Naive B cell (primary cell): ENCODE results near the gene ARFGAP3. TPM values are rescaled to one million over a fixed set of nuclear protein-coding genes. Genes with fewer than 3 reads are reported as not detected.

Source experiments
- ATAC-seq, 2 donors: fragments of 150-1000 bp; cut with Tn5 transposase; 2 replicates each; pipeline ENCODE4 v1.10.0; 2021; ENCODE audit warnings: low read depth in 2 of 2, mild to moderate bottlenecking in 2 of 2, moderate library complexity in 2 of 2
- DNase-seq: peaks from one replicate; pipeline ENCODE4 v3.0.0; 2022
- H3K27ac Mint-ChIP-seq, 6 donors: one replicate each; pipeline ENCODE4 v1.8.0; 2020 to 2022; ENCODE audit warnings: mild to moderate bottlenecking in 6 of 6, mixed read lengths in 6 of 6, moderate library complexity in 5 of 6, inconsistent platforms in 2 of 6
- H3K27me3 Mint-ChIP-seq, 3 donors: one replicate each; pipeline ENCODE4 v1.8.0; 2021 to 2022; ENCODE audit warnings: mixed read lengths in 3 of 3, mild to moderate bottlenecking in 1 of 3
- H3K36me3 Mint-ChIP-seq, 2 donors: one replicate each; pipeline ENCODE4 v1.8.0; 2020 to 2022; ENCODE audit warnings: mixed read lengths in 2 of 2, inconsistent platforms in 1 of 2, mild to moderate bottlenecking in 1 of 2
- H3K4me1 Mint-ChIP-seq, 3 donors: one replicate each; pipeline ENCODE4 v1.8.0; 2020 to 2022; ENCODE audit warnings: mixed read lengths in 3 of 3, inconsistent platforms in 1 of 3, mild to moderate bottlenecking in 1 of 3, moderate library complexity in 1 of 3
- H3K4me3 Mint-ChIP-seq, 8 donors: one replicate each; pipeline ENCODE4 v1.8.0; 2020 to 2022; ENCODE audit warnings: mild to moderate bottlenecking in 8 of 8, mixed read lengths in 8 of 8, moderate library complexity in 8 of 8, inconsistent platforms in 2 of 8
- H3K9me3 Mint-ChIP-seq, 7 donors: one replicate each; pipeline ENCODE4 v1.8.0; 2020 to 2022; ENCODE audit warnings: mixed read lengths in 7 of 7, mild to moderate bottlenecking in 5 of 7, inconsistent platforms in 2 of 7, moderate library complexity in 1 of 7
- polyA plus RNA-seq, 6 donors: library from polyadenylated mRNA; unstranded; fragments of 300-500 nt; fragmentation: Illumina TruSeq; gene quantifications; one replicate each; pipeline ENCODE4 v1.2.3, GENCODE V29; 2021; ENCODE audit warnings: low read depth in 6 of 6

ARFGAP3 gene
- polyA plus RNA-seq, 6 donors from 2014 or later, result 24.2 to 48.6 (median 35.3) TPM

DNA sequence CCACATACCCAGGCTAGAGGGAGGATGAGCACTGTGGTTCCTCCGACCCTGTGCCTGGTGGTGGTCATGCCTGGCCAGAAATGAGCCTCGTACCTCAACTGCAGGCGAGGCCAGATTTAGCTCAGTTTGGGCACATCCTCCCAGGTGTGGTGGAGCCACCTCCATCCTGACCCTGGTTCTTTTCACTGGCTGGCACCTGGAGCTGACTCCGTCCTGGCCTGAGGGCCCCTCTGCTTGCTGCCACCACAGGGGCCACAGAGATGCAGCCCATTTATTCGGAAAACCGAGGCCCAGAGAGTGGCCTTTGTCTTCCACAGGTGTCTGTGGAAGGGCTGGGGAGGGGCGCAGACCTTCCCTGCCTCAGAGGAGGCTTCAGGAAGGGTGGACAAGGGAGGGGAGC lies 9.0 kb upstream of the ARFGAP3 start:
- no peak for ATAC-seq
- H3K9me3 Mint-ChIP-seq, result peaks cover 3 to 14% (median 7%) of the 10 kb centered on the region in 7 donors
- H3K27ac Mint-ChIP-seq, result peak overlapping the region in 1 of 6 donors; percentile 10
- peaks cover 5 to 14% of the 10 kb centered on the region in 2 donors for H3K36me3 Mint-ChIP-seq
- DNase-seq, result no peak
- no peak overlapping the region for H3K4me3 Mint-ChIP-seq
- peaks cover 15 to 45% (median 29%) of the 10 kb centered on the region in 3 donors for H3K4me1 Mint-ChIP-seq
- no peaks in the 10 kb centered on the region for H3K27me3 Mint-ChIP-seq

DNA sequence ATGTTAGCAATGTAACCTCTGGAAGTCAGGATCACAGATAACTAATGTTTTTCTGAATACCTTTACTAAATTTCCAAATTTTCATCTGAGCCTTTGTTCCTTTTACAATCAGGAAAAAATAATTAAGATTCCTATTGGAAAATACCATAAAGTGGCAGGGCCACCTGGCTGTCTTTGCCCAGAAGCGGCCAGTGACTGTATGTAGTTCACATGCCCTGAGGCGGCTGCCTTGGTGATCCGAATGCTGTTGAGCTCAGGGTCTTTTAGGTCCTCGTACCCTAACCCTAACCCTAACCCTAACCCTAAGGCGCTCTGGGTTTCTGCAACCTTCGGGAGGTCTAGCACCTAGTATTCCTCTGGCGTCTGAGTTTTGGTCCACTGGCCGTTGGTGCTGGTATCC lies 8.5 kb upstream of the ARFGAP3 start:
- H3K4me3 Mint-ChIP-seq, result no peak overlapping the region
- H3K27ac Mint-ChIP-seq, result peak overlapping the region in 1 of 6 donors; percentile 10
- peaks cover 20 to 51% (median 35%) of the 10 kb centered on the region in 3 donors for H3K4me1 Mint-ChIP-seq
- peaks cover 3 to 14% (median 7%) of the 10 kb centered on the region in 7 donors for H3K9me3 Mint-ChIP-seq
- H3K27me3 Mint-ChIP-seq, result no peaks in the 10 kb centered on the region
- ATAC-seq, result no peak
- DNase-seq, result no peak
- H3K36me3 Mint-ChIP-seq, result peaks cover 5 to 14% of the 10 kb centered on the region in 2 donors

DNA sequence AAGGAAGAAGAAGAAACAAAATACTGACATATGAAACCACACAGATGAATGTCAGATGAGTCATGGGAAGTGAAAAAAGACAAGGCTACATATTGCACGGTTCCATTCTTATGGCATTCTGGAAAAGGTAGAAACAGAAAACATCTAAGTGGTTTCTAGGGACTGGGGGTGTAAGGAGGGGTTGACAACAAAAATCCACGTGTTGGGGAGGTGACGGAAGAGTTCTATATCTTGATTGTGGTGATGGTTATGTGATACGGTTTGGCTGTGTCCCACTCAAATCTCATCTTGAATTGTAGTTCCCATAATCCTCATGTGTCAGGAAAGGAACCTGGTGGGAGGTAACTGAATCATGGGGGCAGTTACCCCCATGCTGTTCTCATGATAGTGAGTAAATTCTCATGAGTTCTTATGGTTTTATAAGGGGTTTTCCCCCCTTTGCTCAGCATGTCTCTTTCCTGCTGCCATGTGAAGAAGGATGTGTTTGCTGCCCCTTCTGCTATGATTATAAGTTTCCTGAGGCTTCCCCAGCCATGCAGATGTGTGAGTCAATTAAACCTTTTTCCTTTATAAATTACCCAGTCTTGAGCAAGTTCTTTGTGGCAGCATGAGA lies 6.4 kb upstream of the ARFGAP3 start:
- peak; percentile 47 for DNase-seq
- Mint-ChIP-seq H3K36me3 (peaks cover 5 to 14% of the 10 kb centered on the region in 2 donors), H3K4me1 (peaks cover 23 to 67% (median 42%) of the 10 kb centered on the region in 3 donors), H3K4me3 (peak overlapping the region in 7 of 8 donors; percentile 1 to 69 (median 45)), H3K27ac (peak overlapping the region; percentile 39 to 97 (median 80)), H3K9me3 (peaks cover 3 to 14% (median 7%) of the 10 kb centered on the region in 7 donors), H3K27me3 (no peaks in the 10 kb centered on the region)
- ATAC-seq, result peak; percentile 59 to 67

DNA sequence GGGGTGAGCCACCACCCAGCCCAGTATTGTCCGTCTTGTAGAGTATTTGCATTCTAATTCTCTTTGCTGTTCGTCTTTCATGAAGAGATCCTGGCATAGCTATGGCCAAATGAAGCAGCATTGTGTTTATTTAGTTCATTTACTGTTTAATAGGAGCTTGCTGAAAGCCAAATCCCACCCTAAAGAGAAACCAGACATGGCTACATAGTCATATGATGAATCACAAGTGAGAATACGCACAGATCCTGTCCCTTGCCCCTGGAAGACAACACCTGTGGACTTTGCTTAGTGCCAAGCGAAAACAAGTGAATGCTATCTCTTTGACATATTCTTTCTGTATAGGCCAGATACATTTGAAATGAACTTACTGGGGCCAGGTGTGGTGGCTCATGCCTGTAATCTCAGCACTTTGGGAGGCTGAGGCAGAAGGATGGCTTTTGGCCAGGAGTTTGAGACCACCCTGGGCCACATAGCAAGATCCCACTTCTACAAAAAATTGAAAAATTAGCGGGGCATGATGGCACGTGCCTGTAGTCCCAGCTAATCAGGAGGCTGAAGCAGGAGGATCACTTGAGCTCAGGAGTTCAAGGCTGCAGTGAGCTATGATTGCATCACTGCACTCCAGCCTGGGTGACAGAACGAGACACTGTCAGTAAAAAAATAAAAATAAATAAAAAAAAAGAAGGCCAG lies 5.1 kb upstream of the ARFGAP3 start:
- DNase-seq, result no peak
- peak overlapping the region in 1 of 6 donors; percentile 42 for H3K27ac Mint-ChIP-seq
- peaks cover 5 to 14% of the 10 kb centered on the region in 2 donors for H3K36me3 Mint-ChIP-seq
- H3K4me3 Mint-ChIP-seq, result peak overlapping the region in 3 of 8 donors; percentile 20 to 63 (median 51)
- H3K9me3 Mint-ChIP-seq, result peaks cover 3 to 14% (median 7%) of the 10 kb centered on the region in 7 donors
- H3K4me1 Mint-ChIP-seq, result peaks cover 18 to 69% (median 35%) of the 10 kb centered on the region in 3 donors
- ATAC-seq, result no peak
- no peaks in the 10 kb centered on the region for H3K27me3 Mint-ChIP-seq

DNA sequence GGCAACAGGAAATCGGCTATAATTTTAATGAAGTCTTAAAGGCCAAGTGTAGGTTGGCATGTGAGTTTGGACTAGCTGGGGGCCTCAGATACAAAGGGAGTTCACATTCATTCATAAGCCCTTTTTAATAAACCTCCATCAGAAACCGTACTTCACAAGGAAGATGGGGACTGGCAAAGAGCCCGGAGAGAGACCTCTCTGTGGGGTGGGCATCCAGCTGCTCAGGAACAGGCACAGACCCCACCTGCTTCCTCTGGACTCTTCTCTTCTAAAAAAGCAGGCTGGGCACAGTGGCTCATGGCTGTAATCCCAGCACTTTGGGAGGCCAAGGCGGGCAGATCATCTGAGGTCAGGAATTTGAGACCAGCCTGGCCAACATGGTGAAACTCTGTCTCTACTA lies 3.9 kb upstream of the ARFGAP3 start:
- DNase-seq (no peak), ATAC-seq (no peak)
- H3K4me3 Mint-ChIP-seq, result peak overlapping the region in 4 of 8 donors; percentile 37 to 75 (median 60)
- peak overlapping the region in 4 of 6 donors; percentile 3 to 94 (median 32) for H3K27ac Mint-ChIP-seq
- H3K36me3 Mint-ChIP-seq, result peaks cover 5 to 14% of the 10 kb centered on the region in 2 donors
- H3K27me3 Mint-ChIP-seq, result no peaks in the 10 kb centered on the region
- peaks cover 21 to 73% (median 35%) of the 10 kb centered on the region in 3 donors for H3K4me1 Mint-ChIP-seq
- peaks cover 3 to 14% (median 7%) of the 10 kb centered on the region in 7 donors for H3K9me3 Mint-ChIP-seq

DNA sequence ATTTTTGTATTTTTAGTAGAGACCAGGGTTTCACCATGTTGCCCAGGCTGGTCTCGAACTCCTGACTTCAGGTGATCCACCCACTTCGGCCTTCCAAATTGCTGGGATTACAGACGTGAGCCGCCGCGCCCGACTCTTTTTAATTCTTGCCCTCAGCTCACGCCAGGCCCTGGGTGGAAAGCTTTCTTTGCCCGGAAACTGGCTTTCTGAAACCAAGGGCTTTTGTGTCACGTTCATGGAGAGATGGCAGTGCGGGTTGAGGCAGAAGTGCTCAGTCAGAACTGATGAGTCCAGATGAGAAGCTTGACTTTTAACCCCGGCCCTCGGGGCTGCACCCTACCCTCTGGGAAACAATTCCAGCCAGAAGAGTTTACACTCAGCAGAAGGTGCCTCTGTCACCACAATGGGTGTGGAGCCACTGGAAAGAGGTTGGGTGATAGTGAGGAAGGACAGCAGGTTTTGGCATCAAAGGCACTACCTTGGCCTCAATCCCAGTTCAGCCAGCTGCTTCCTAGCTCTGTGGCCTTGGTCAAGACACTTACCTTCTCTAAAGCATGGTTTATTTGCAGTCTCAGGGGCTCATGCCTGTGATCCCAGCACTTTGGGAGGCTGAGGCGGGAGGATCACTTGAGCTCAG lies 890 bp upstream of the ARFGAP3 start:
- Mint-ChIP-seq H3K4me1 (peaks cover 10 to 53% (median 22%) of the 10 kb centered on the region in 3 donors), H3K27me3 (no peaks in the 10 kb centered on the region), H3K27ac (peak overlapping the region in 3 of 6 donors; percentile 41 to 89 (median 59)), H3K36me3 (peaks cover 0 to under 1% of the 10 kb centered on the region in 2 donors), H3K9me3 (no peaks in the 10 kb centered on the region), H3K4me3 (peak overlapping the region; percentile 71 to 92 (median 84))
- no peak for ATAC-seq
- DNase-seq, result no peak

DNA sequence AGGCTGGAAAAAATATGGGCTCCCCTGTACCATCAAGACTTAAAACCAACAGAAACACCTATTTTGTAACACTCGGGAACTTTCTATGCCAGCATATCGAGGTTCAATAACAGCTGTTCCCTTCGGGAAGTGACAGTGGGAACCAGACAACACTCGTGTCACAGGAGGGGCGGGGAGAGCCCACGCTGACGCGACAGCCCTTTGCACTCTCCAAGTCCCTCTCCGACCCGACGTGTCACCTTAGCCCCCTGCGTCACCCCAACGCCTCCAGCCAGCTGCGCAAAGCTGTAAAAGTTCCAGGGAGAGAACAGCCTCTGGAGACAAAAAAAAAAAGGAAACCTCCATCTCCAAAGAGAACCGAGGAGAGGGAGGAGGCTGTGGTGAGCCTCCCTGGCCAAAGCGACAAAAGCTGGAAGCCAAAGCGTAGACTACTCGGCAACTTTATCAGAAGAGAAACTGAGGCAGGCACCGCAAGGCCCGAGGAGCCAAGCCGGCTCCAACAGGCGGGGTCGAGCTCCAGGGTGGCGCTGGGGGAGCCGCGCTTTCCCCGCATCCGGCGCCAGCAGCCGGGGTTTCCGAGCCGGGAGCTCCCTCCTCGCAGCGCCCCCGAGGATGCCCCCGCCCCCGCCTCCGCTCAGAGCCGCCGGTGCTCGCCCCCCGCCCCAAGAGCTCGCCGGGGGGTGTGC lies 751 bp downstream of the ARFGAP3 start:
- peak; percentile 28 to 33 for ATAC-seq
- Mint-ChIP-seq H3K27me3 (no peaks in the 10 kb centered on the region), H3K36me3 (no peaks in the 10 kb centered on the region), H3K4me3 (peak overlapping the region; percentile 86 to 96 (median 91)), H3K4me1 (peaks cover 10 to 48% (median 15%) of the 10 kb centered on the region in 3 donors), H3K9me3 (no peaks in the 10 kb centered on the region), H3K27ac (peak overlapping the region; percentile 81 to 96 (median 94))
- peak; percentile 25 for DNase-seq

DNA sequence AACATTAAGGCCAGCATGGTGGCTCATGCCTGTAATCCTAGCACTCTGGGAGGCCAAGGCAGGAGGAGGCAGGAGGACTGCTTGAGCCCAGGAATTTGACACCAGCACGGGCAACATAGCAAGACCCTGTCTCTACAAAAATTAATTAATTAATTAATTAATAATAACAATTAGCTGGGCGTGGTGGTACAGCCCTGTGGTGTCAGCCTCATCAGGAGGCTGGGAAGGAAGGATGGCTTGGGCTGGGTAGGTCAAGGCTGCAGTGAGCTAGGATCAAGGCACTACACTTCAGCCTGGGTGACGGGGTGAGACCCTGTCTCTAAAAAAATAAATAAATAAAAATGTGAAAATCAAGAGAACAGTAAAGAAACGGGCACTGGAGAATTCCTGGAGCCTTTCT lies 1.4 kb downstream of the ARFGAP3 start:
- Mint-ChIP-seq H3K4me1 (peaks cover 7 to 47% (median 9%) of the 10 kb centered on the region in 3 donors), H3K4me3 (peak overlapping the region; percentile 44 to 96 (median 91)), H3K36me3 (no peaks in the 10 kb centered on the region), H3K9me3 (no peaks in the 10 kb centered on the region), H3K27me3 (no peaks in the 10 kb centered on the region), H3K27ac (peak overlapping the region in 4 of 6 donors; percentile 92 to 96 (median 95))
- DNase-seq (no peak), ATAC-seq (no peak)

DNA sequence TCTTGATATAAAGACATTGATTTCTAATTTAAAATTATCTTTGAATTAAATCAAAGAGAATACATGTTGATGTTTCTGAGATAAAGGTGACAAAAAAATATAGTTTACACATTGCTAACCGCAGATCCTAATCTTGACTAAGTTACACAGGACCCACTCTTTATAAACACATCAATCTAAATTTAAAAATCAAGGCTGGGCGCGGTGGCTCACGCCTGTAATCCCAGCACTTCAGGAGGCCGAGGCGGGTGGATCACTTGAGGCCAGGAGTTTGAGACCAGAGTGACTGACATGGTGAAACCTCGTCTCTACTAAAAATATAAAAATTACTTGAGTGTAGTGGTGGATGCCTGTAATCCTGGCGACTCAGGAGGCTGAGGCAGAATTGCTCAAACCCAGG lies 1.9 kb downstream of the ARFGAP3 start:
- no peaks in the 10 kb centered on the region for H3K9me3 Mint-ChIP-seq
- H3K27ac Mint-ChIP-seq, result peak overlapping the region in 5 of 6 donors; percentile 11 to 74 (median 33)
- peaks cover 3 to 44% (median 4%) of the 10 kb centered on the region in 3 donors for H3K4me1 Mint-ChIP-seq
- ATAC-seq (no peak), DNase-seq (no peak)
- H3K4me3 Mint-ChIP-seq, result peak overlapping the region; percentile 37 to 84 (median 60)
- H3K27me3 Mint-ChIP-seq, result no peaks in the 10 kb centered on the region
- H3K36me3 Mint-ChIP-seq, result no peaks in the 10 kb centered on the region

DNA sequence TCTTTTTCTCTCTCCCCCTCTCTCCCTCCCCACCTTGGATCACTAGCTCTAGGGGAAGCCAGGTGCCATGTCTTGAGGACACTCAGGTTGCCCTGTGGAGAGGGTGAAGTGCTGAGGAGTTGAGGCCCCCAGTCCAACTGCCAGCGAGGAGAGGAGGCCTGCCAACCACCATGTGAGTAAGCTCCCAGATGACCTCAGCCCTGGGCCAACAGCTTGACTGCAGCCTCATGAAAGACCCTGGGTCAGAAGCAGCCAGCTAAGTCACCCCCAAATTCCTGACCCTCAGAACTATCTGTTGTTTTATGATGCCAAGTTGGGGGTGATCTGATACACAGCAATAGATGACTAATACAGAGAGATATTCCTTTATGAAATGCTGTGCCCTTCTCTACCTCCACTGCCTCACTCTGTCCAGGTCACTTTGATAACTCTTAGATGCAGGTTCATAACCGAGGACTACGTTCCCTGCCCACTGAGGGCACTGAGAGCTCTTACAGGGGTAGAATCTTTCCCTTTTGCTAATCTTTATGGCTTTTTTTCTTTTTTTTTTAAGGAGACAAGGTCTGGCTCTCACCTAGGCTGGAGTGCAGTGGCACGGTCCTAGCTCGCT lies 8.0 kb downstream of the ARFGAP3 start:
- Mint-ChIP-seq H3K27me3 (no peaks in the 10 kb centered on the region), H3K4me1 (peaks cover 4 to 29% (median 7%) of the 10 kb centered on the region in 3 donors), H3K27ac (peak overlapping the region in 1 of 6 donors; percentile 40), H3K36me3 (peaks cover 0 to 11% of the 10 kb centered on the region in 2 donors), H3K4me3 (no peak overlapping the region), H3K9me3 (no peaks in the 10 kb centered on the region)
- ATAC-seq (no peak), DNase-seq (no peak)

DNA sequence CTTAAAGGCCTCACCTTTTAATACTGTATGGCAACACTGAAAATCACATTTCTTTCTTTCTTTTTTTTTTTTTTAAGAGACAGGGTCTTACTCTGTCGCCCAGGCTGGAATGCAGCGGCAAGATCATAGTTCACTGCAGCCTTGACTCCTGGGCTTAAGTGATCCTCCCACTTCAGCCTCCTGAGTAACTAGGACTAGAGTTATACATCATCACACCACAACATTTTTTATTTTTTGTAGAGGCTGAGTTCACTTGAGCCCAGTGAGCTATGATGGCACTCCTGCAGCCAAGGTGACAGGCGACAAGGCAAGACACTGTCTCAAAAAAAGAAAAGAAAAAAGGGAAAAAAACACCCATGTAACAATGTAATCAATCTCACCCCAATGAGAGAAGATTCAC lies 10.0 kb downstream of the ARFGAP3 start:
- Mint-ChIP-seq H3K4me3 (no peak overlapping the region), H3K4me1 (peaks cover 11 to 35% (median 18%) of the 10 kb centered on the region in 3 donors), H3K9me3 (no peaks in the 10 kb centered on the region), H3K27ac (no peak overlapping the region), H3K27me3 (no peaks in the 10 kb centered on the region), H3K36me3 (peaks cover 0 to 11% of the 10 kb centered on the region in 2 donors)
- ATAC-seq (no peak), DNase-seq (no peak)

DNA sequence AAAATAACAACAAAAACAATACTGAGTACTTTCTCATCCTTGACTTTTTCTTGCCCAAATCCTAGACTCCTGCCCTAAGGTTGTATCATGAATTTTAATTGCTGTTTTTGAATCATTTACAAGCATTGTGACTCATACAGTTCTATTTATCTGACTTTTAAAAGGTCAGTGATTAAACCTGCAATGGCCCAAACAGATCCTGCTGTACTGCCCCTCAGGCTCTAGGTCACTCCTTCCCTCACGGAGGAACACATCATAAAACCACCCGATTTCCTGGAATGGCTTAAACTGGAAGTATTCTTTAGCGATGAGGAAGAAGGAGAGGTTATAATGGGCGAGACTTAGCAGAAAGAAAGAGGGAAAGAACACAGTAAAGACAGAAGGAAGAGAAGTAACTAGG lies 12.3 kb downstream of the ARFGAP3 start:
- Mint-ChIP-seq H3K9me3 (no peaks in the 10 kb centered on the region), H3K36me3 (peaks cover 0 to 22% of the 10 kb centered on the region in 2 donors), H3K4me1 (peaks cover 13 to 28% (median 22%) of the 10 kb centered on the region in 3 donors), H3K27me3 (no peaks in the 10 kb centered on the region), H3K27ac (no peak overlapping the region), H3K4me3 (no peak overlapping the region)
- ATAC-seq (no peak), DNase-seq (no peak)
